Trophoblast cell (in vitro differentiated cells and primary cell): ENCODE results near the gene TWIST2.

Experiments
- DNase-seq, 2 donors: peaks; one replicate each; pipeline ENCODE4 v3.0.0-alpha.2; 2016
- H2AFZ ChIP-seq: 2 replicates; pipeline ENCODE4 v1.6.1; 2013; ENCODE audit warnings: low read length, moderate library complexity, mild to moderate bottlenecking; ENCODE audit not compliant: insufficient read depth, poor library complexity
- H2AK5ac ChIP-seq: 2 replicates; pipeline ENCODE4 v1.6.1; 2013; ENCODE audit warnings: mild to moderate bottlenecking, low read length
- H2BK120ac ChIP-seq: 2 replicates; pipeline ENCODE4 v1.6.1; 2013; ENCODE audit warnings: low read length, mild to moderate bottlenecking, moderate library complexity; ENCODE audit not compliant: insufficient read depth, poor library complexity
- H2BK12ac ChIP-seq: 2 replicates; pipeline ENCODE4 v1.6.1; 2013; ENCODE audit warnings: mild to moderate bottlenecking, low read length, moderate library complexity
- H2BK5ac ChIP-seq: 2 replicates; pipeline ENCODE4 v1.6.1; 2013; ENCODE audit warnings: low read length, low read depth, moderate library complexity, mild to moderate bottlenecking; ENCODE audit not compliant: poor library complexity
- H3K14ac ChIP-seq: 2 replicates; pipeline ENCODE4 v1.6.1; 2013; ENCODE audit warnings: mild to moderate bottlenecking, low read length
- H3K18ac ChIP-seq: 2 replicates; pipeline ENCODE4 v1.6.1; 2013; ENCODE audit warnings: mild to moderate bottlenecking, low read length
- H3K23ac ChIP-seq: 2 replicates; pipeline ENCODE4 v1.6.1; 2013; ENCODE audit warnings: low read length
- H3K27ac ChIP-seq: 2 replicates; pipeline ENCODE4 v1.5.1; 2013; ENCODE audit warnings: low read depth, mild to moderate bottlenecking, inconsistent platforms, low read length, moderate library complexity
- H3K27me3 ChIP-seq: 2 replicates; pipeline ENCODE4 v1.6.1; 2013; ENCODE audit warnings: inconsistent platforms, mild to moderate bottlenecking, low read length, moderate library complexity; ENCODE audit not compliant: insufficient read depth
- H3K36me3 ChIP-seq, 2 experiments: 1 replicate in 1 of 2; 2 replicates in 1 of 2; pipeline ENCODE4 v1.6.1; 2013; ENCODE audit warnings: low read length in 2 of 2, mild to moderate bottlenecking in 2 of 2, moderate library complexity in 1 of 2; ENCODE audit not compliant: insufficient read depth in 2 of 2, control insufficient read depth in 1 of 2
- H3K4ac ChIP-seq: 2 replicates; pipeline ENCODE4 v1.6.1; 2013; ENCODE audit warnings: low read depth, mild to moderate bottlenecking, low read length, moderate library complexity
- H3K4me1 ChIP-seq, 2 experiments: 1 replicate in 1 of 2; 2 replicates in 1 of 2; pipeline ENCODE4 v1.6.1; 2013; ENCODE audit warnings: low read length in 2 of 2, mild to moderate bottlenecking in 2 of 2, moderate library complexity in 1 of 2; ENCODE audit not compliant: insufficient read depth in 2 of 2, control insufficient read depth in 1 of 2
- H3K4me2 ChIP-seq: 2 replicates; pipeline ENCODE4 v1.6.1; 2013; ENCODE audit warnings: inconsistent platforms, mild to moderate bottlenecking, low read length, moderate library complexity
- H3K4me3 ChIP-seq: 2 replicates; pipeline ENCODE4 v1.5.1; 2013; ENCODE audit warnings: mild to moderate bottlenecking, low read depth, low read length, inconsistent platforms
- H3K79me1 ChIP-seq: one replicate; pipeline ENCODE4 v1.6.1; 2013; ENCODE audit warnings: low read length
- H3K79me2 ChIP-seq: 2 replicates; pipeline ENCODE4 v1.6.1; 2013; ENCODE audit warnings: low read length, mild to moderate bottlenecking; ENCODE audit not compliant: control insufficient read depth, insufficient read depth, poor library complexity
- H3K9ac ChIP-seq: 2 replicates; pipeline ENCODE4 v1.6.1; 2013; ENCODE audit warnings: mild to moderate bottlenecking, low read length
- H3K9me3 ChIP-seq: 2 replicates; pipeline ENCODE4 v1.6.1; 2013; ENCODE audit warnings: low read depth, mild to moderate bottlenecking, control low read depth, inconsistent platforms, low read length; ENCODE audit not compliant: insufficient read depth
- H4K12ac ChIP-seq: 2 replicates; pipeline ENCODE4 v1.6.1; 2013; ENCODE audit warnings: low read depth, mild to moderate bottlenecking, low read length, moderate library complexity
- H4K8ac ChIP-seq: 2 replicates; pipeline ENCODE4 v1.6.1; 2013; ENCODE audit warnings: low read depth, mild to moderate bottlenecking, low read length, moderate library complexity
- H4K91ac ChIP-seq: one replicate; pipeline ENCODE4 v1.6.1; 2013; ENCODE audit warnings: low read depth, mild to moderate bottlenecking, low read length, moderate library complexity
- WGBS: extraction: QIAGEN DNeasy Blood & Tissue Kit; methylation state at CpG from one replicate; pipeline ENCODE4 v1.1.7; 2013; ENCODE audit warnings: missing lambda C conversion rate; ENCODE audit not compliant: insufficient read length, insufficient coverage; ENCODE audit errors: extremely low coverage; 5-methylcytosine and 5-hydroxymethylcytosine counted together

TWIST2 gene

GRCh38 chr2:238910751-238911351 is 63.0 kb downstream of the TWIST2 start:
- H2BK5ac ChIP-seq: no peak overlapping the region
- H2AFZ ChIP-seq: no peak overlapping the region
- H4K12ac ChIP-seq: no peak overlapping the region
- H3K27ac ChIP-seq: no peak overlapping the region
- no peak overlapping the region for H2BK120ac ChIP-seq
- no peaks in the 10 kb centered on the region for H3K79me1 ChIP-seq
- H3K14ac ChIP-seq: no peak overlapping the region
- no peak overlapping the region for H3K18ac ChIP-seq
- no peak for DNase-seq
- no CpG with 5 or more reads among the region's 10 CpGs for WGBS
- no peak overlapping the region for H3K4me2 ChIP-seq
- no peak overlapping the region for H4K91ac ChIP-seq
- no peak overlapping the region for H3K4ac ChIP-seq
- no peaks in the 10 kb centered on the region for H3K27me3 ChIP-seq
- H3K23ac ChIP-seq: no peak overlapping the region
- no peak overlapping the region for H2AK5ac ChIP-seq
- H3K4me3 ChIP-seq: no peak overlapping the region
- H2BK12ac ChIP-seq: no peak overlapping the region
- H3K4me1 ChIP-seq: peaks cover 6 to 17% of the 10 kb centered on the region in 2 experiments
- H3K9me3 ChIP-seq: peaks cover 14% of the 10 kb centered on the region
- no peak overlapping the region for H4K8ac ChIP-seq
- H3K9ac ChIP-seq: no peak overlapping the region
- H3K36me3 ChIP-seq: no peaks in the 10 kb centered on the region
- no peaks in the 10 kb centered on the region for H3K79me2 ChIP-seq

- H3K18ac ChIP-seq: no peak overlapping the region
- no peak overlapping the region for H4K12ac ChIP-seq
- WGBS: no CpG with 5 or more reads among the region's 21 CpGs
- H3K14ac ChIP-seq: no peak overlapping the region
- no peak overlapping the region for H3K23ac ChIP-seq
- no peak overlapping the region for H2BK12ac ChIP-seq
- H3K4me3 ChIP-seq: peak overlapping the region; percentile 42
- H2BK5ac ChIP-seq: no peak overlapping the region
- no peak overlapping the region for H2AK5ac ChIP-seq
- no peaks in the 10 kb centered on the region for H3K79me2 ChIP-seq
- no peak overlapping the region for H4K8ac ChIP-seq
- no peak overlapping the region for H4K91ac ChIP-seq
- peaks cover 6 to 17% of the 10 kb centered on the region in 2 experiments for H3K4me1 ChIP-seq
- H3K79me1 ChIP-seq: no peaks in the 10 kb centered on the region
- no peak overlapping the region for H2AFZ ChIP-seq
- H3K27me3 ChIP-seq: no peaks in the 10 kb centered on the region
- DNase-seq: no peak
- H3K4ac ChIP-seq: no peak overlapping the region
- no peaks in the 10 kb centered on the region for H3K36me3 ChIP-seq
- H3K9me3 ChIP-seq: peaks cover 12% of the 10 kb centered on the region
- H3K9ac ChIP-seq: no peak overlapping the region
- H3K27ac ChIP-seq: no peak overlapping the region
- H3K4me2 ChIP-seq: no peak overlapping the region
- no peak overlapping the region for H2BK120ac ChIP-seq
Observed at GRCh38 chr2:238911376-238912227, 63.7 kb downstream of the TWIST2 start.

- peaks cover 6 to 17% of the 10 kb centered on the region in 2 experiments for H3K4me1 ChIP-seq
- H3K27me3 ChIP-seq: no peaks in the 10 kb centered on the region
- no peak overlapping the region for H2BK120ac ChIP-seq
- H2AFZ ChIP-seq: no peak overlapping the region
- H3K9me3 ChIP-seq: peaks cover 12% of the 10 kb centered on the region
- no peak overlapping the region for H3K23ac ChIP-seq
- no peak for DNase-seq
- no peak overlapping the region for H2BK5ac ChIP-seq
- H2BK12ac ChIP-seq: no peak overlapping the region
- no peak overlapping the region for H2AK5ac ChIP-seq
- H4K8ac ChIP-seq: no peak overlapping the region
- H3K4me2 ChIP-seq: no peak overlapping the region
- H3K4me3 ChIP-seq: peak overlapping the region; percentile 42
- no peak overlapping the region for H3K4ac ChIP-seq
- WGBS: no CpG with 5 or more reads among the region's 26 CpGs
- H3K9ac ChIP-seq: no peak overlapping the region
- H3K36me3 ChIP-seq: no peaks in the 10 kb centered on the region
- no peak overlapping the region for H3K14ac ChIP-seq
- H4K12ac ChIP-seq: no peak overlapping the region
- no peaks in the 10 kb centered on the region for H3K79me2 ChIP-seq
- no peak overlapping the region for H3K18ac ChIP-seq
- no peaks in the 10 kb centered on the region for H3K79me1 ChIP-seq
- H4K91ac ChIP-seq: no peak overlapping the region
- H3K27ac ChIP-seq: no peak overlapping the region
Observed at GRCh38 chr2:238912228-238912915, 64.5 kb downstream of the TWIST2 start.

- H4K8ac ChIP-seq: no peak overlapping the region
- H3K9ac ChIP-seq: no peak overlapping the region
- H2BK5ac ChIP-seq: no peak overlapping the region
- no peak overlapping the region for H4K12ac ChIP-seq
- H3K4ac ChIP-seq: no peak overlapping the region
- no peak for DNase-seq
- H3K79me2 ChIP-seq: no peaks in the 10 kb centered on the region
- no peak overlapping the region for H2AFZ ChIP-seq
- no peak overlapping the region for H2AK5ac ChIP-seq
- H3K4me2 ChIP-seq: no peak overlapping the region
- H3K79me1 ChIP-seq: no peaks in the 10 kb centered on the region
- H3K23ac ChIP-seq: no peak overlapping the region
- no peak overlapping the region for H3K27ac ChIP-seq
- H4K91ac ChIP-seq: no peak overlapping the region
- H3K36me3 ChIP-seq: no peaks in the 10 kb centered on the region
- no peak overlapping the region for H2BK12ac ChIP-seq
- H3K9me3 ChIP-seq: peaks cover 12% of the 10 kb centered on the region
- no peak overlapping the region for H3K4me3 ChIP-seq
- H3K27me3 ChIP-seq: no peaks in the 10 kb centered on the region
- H3K18ac ChIP-seq: no peak overlapping the region
- peaks cover 6 to 17% of the 10 kb centered on the region in 2 experiments for H3K4me1 ChIP-seq
- no peak overlapping the region for H2BK120ac ChIP-seq
- no peak overlapping the region for H3K14ac ChIP-seq
- no CpG with 5 or more reads among the region's 20 CpGs for WGBS
Observed at GRCh38 chr2:238912916-238913875, 65.3 kb downstream of the TWIST2 start.
